Measurements from ENCODE around the gene ABHD5. TPM values are rescaled to one million over a fixed set of nuclear protein-coding genes. Genes with fewer than 3 reads are reported as not detected.

ABHD5 gene
- total RNA-seq, 1 donor from 2014 or later: 17.5 TPM

DNA sequence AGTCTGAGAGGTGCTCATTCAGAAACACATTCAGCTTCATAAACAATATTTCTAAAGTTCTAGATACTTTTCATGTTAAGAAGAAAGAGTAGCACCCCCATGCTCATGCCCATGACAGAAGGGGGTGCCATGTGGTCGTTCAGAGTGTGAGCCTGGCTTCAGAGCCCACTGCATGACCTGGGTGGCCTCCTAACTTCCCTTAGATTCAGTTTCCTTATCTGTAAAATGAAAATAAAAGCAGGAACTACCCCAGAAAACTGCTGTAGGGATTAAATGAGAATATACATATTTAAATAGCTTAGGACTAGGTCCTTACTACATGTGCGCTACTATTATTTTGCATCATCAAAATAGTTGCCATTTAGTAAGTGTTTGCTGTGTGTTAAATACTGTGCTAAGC, 69.2 kb downstream of the ABHD5 start:
- TF ChIP-seq, protein P1, sequence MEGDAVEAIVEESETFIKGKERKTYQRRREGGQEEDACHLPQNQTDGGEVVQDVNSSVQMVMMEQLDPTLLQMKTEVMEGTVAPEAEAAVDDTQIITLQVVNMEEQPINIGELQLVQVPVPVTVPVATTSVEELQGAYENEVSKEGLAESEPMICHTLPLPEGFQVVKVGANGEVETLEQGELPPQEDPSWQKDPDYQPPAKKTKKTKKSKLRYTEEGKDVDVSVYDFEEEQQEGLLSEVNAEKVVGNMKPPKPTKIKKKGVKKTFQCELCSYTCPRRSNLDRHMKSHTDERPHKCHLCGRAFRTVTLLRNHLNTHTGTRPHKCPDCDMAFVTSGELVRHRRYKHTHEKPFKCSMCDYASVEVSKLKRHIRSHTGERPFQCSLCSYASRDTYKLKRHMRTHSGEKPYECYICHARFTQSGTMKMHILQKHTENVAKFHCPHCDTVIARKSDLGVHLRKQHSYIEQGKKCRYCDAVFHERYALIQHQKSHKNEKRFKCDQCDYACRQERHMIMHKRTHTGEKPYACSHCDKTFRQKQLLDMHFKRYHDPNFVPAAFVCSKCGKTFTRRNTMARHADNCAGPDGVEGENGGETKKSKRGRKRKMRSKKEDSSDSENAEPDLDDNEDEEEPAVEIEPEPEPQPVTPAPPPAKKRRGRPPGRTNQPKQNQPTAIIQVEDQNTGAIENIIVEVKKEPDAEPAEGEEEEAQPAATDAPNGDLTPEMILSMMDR (IDR thresholded peaks at IDR 0.05; ENCODE audit: unreplicated experiment): no peak
- Mint-ChIP-seq H3K36me3 (ENCODE audit: low read depth, unreplicated experiment) (no peaks in the 10 kb centered on the region), H3K4me1 (ENCODE audit: unreplicated experiment) (peaks cover 21% of the 10 kb centered on the region), H3K27me3 (ENCODE audit: unreplicated experiment) (peaks cover 1% of the 10 kb centered on the region), H3K4me3 (ENCODE audit: unreplicated experiment) (no peak overlapping the region), H3K27ac (ENCODE audit: unreplicated experiment) (no peak overlapping the region), H3K9me3 (ENCODE audit: unreplicated experiment) (no peaks in the 10 kb centered on the region)
- no peak for DNase-seq (ENCODE audit: low spot score)

DNA sequence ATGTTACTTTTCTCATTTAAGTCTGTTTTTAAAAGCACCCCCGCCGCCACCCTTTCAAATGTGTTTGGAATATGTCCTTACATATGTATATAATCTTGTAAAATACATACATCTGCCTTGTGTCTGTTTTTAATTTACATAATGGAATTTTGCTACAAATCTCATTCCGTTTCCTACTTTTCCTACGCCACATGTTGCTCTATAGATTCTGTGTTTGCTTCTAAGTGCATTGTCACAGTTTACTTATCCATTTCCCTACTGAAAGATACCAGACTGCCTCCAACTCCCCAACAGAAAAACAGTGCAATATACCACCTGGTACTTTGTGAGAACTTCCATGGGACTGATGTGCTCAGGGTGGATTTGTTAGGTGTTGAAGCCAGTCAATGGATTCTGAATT, 70.2 kb downstream of the ABHD5 start:
- Mint-ChIP-seq H3K27me3 (ENCODE audit: unreplicated experiment) (peaks cover 1% of the 10 kb centered on the region), H3K27ac (ENCODE audit: unreplicated experiment) (no peak overlapping the region), H3K9me3 (ENCODE audit: unreplicated experiment) (no peaks in the 10 kb centered on the region), H3K4me3 (ENCODE audit: unreplicated experiment) (no peak overlapping the region), H3K36me3 (ENCODE audit: low read depth, unreplicated experiment) (no peaks in the 10 kb centered on the region), H3K4me1 (ENCODE audit: unreplicated experiment) (peaks cover 21% of the 10 kb centered on the region)
- DNase-seq (ENCODE audit: low spot score): no peak
- TF ChIP-seq, protein P1 (IDR thresholded peaks at IDR 0.05; ENCODE audit: unreplicated experiment): no peak

DNA sequence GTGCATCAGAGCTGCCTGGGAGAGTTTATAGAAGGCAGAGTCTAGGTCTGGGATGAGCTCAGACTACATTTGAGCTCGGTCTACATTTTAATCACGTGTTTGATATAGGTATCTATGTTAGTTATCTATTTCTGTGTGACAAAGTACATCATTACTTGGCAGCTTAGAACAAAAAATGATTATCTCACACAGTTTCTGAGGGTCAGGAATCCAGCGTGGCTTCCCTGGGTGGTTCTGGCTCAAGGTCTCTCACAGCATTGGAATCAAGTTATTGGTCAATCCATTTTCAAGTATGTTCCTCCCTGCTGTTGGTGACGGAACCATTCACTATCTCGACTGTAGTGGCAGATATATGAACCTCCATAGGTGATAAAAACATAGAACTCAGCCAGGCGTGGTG, 71.7 kb downstream of the ABHD5 start:
- Mint-ChIP-seq H3K27me3 (ENCODE audit: unreplicated experiment) (peaks cover 1% of the 10 kb centered on the region), H3K9me3 (ENCODE audit: unreplicated experiment) (no peaks in the 10 kb centered on the region), H3K27ac (ENCODE audit: unreplicated experiment) (no peak overlapping the region), H3K4me1 (ENCODE audit: unreplicated experiment) (peaks cover 20% of the 10 kb centered on the region), H3K4me3 (ENCODE audit: unreplicated experiment) (no peak overlapping the region), H3K36me3 (ENCODE audit: low read depth, unreplicated experiment) (no peaks in the 10 kb centered on the region)
- TF ChIP-seq, protein P1 (IDR thresholded peaks at IDR 0.05; ENCODE audit: unreplicated experiment): no peak
- DNase-seq (ENCODE audit: low spot score): no peak

DNA sequence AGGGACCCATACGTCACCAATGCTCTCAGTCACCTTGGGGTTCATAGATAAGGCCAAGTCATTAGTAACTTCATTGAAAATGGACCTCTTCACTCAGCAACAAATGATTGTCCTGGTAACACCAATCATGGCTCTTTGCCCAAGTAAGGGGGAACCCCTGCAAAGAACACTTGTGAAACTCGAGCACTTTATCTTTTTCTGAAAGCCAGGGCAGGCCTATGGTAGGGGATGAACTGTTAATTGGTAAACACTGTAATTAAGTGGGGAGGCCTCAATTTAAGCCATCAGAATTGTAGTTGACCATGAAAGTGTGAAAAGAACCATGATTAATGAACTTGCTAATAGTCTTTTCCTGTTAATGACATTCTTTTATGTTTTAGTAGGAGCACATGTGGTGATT, 73.3 kb downstream of the ABHD5 start:
- no peak overlapping the region for H3K4me3 Mint-ChIP-seq (ENCODE audit: unreplicated experiment)
- H3K27me3 Mint-ChIP-seq (ENCODE audit: unreplicated experiment): peaks cover 1% of the 10 kb centered on the region
- H3K27ac Mint-ChIP-seq (ENCODE audit: unreplicated experiment): no peak overlapping the region
- TF ChIP-seq, protein P1 (IDR thresholded peaks at IDR 0.05; ENCODE audit: unreplicated experiment): no peak
- no peak for DNase-seq (ENCODE audit: low spot score)
- no peaks in the 10 kb centered on the region for H3K36me3 Mint-ChIP-seq (ENCODE audit: low read depth, unreplicated experiment)
- H3K4me1 Mint-ChIP-seq (ENCODE audit: unreplicated experiment): peaks cover 10% of the 10 kb centered on the region
- no peaks in the 10 kb centered on the region for H3K9me3 Mint-ChIP-seq (ENCODE audit: unreplicated experiment)

DNA sequence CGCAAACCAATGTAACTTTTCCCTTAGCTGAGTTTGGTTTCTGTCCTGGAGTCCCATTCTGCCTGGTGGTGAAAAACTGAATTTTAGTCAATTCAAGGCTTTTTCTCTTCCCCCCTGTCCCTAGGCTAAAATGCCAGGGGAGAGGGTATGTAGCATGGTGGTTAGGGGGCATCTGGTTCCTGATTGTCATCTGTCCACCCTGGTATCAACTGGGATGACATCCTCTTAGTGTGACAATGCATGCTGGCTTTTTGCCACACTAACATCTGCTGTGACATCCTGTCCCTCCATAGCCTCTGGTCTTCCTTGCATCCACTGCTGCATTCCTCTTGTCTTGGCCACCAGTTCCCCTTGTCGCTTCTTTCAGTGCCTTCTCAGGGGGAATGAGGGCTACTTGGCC, 73.7 kb downstream of the ABHD5 start:
- no peak for DNase-seq (ENCODE audit: low spot score)
- H3K4me3 Mint-ChIP-seq (ENCODE audit: unreplicated experiment): no peak overlapping the region
- H3K27ac Mint-ChIP-seq (ENCODE audit: unreplicated experiment): no peak overlapping the region
- H3K27me3 Mint-ChIP-seq (ENCODE audit: unreplicated experiment): peaks cover 1% of the 10 kb centered on the region
- TF ChIP-seq, protein P1 (IDR thresholded peaks at IDR 0.05; ENCODE audit: unreplicated experiment): no peak
- no peaks in the 10 kb centered on the region for H3K36me3 Mint-ChIP-seq (ENCODE audit: low read depth, unreplicated experiment)
- peaks cover 9% of the 10 kb centered on the region for H3K4me1 Mint-ChIP-seq (ENCODE audit: unreplicated experiment)
- no peaks in the 10 kb centered on the region for H3K9me3 Mint-ChIP-seq (ENCODE audit: unreplicated experiment)

Measured in endothelial cell (in vitro differentiated cells).